Stimulated activated CD8-positive, alpha-beta memory T cell treated with anti-CD3 and anti-CD28 coated beads, Interleukin-2, amount 100 ng/mL, for 48 hours (primary cell): ENCODE results near the gene PRLHR.
A peak's percentile ranks its signal among the peaks of the same experiment; 100 is the strongest.

Experiments
- DNase-seq, 2 donors: peaks; one replicate each; pipeline ENCODE4 v3.0.0-alpha.2; 2020; ENCODE audit warnings: low read depth in 2 of 2

Gene PRLHR

DNA sequence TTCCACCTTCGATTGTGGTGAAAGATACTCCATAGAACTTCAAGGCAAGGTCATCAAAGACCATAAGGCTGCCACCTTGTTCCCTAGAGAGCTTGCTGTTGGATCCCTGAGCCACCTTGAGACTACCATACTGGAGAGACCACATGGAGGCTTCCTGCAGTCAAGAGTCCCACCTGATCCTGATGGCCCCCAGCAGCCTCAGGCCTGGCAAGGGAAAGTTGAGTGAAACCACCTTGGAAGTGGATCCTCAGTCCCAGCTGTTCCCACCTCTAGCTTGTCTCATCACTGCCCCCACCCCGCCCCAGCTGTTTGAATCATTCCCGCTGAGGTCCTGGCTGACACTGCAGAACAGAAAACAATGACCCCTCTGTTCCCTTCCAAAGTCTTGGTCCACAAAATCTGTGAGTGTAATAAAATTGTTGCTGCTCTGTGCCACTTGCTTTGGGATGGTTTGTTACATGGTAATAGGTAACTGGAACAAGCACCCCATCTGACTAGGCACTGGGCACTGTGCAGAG is 32.0 kb downstream of the PRLHR start:
- no peak for DNase-seq

DNA sequence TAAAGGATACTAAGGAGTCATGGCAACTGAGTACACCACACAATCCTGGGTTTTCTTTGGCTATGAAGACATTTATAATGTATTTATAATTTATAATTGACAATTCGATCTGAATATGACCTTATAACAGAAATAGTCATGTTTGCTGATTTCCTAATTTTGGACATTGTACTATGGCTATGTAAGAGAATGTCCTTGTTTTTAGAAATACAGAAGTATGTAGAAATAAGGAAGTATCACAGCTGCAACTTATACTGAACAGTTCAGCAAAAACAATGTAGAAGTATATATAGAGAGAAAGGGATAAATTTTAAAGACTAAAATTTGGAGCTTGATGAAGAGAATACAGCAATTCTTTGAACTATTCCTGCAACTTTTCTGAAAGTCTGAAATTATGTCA is 32.6 kb downstream of the PRLHR start:
- no peak for DNase-seq

DNA sequence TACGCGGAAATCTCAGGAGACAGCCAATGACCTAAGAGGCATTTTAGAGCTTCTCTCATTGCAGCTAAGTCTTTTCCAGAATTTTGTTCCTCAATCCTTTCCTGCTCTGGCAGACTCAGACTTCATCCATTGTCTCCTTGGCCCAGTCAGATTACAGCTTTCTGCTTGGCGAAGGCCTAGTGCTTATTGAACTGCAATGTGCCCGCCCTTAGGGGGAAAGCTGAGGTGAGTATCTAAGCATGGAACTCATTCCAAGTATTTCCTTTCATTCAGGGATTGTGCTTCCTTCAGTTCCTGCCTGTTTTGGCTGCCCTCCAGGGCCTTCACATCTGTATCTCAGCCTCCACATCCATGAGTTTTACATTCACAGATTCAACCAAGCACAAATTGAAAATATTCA is 37.5 kb downstream of the PRLHR start:
- DNase-seq, result no peak

DNA sequence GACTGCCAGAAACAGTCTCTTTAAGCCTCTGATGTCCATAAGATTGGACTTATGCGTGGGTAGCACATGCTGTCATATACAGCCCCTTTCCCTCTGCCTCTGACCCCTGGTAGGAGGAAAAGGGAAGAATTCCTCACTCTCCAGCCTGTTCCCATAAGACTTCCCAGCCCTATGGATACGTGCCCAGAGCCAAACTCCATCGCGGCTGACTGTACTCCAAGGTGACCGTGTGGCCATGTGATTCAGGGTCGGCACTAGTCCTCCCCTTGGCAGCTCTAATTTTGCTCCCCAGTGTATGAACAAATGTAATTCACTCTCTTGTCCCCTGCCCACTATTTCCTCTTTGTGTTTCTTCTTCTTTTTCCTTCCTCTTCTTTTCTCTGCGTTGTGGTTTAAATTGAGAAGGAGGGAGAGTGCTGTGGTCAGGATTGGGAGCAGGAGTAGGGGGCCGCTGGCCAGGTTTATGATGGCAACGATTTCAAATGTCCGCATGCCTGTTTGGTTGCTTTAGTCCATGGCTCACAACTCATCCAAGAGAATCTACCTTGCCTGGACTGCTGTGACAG is 43.8 kb downstream of the PRLHR start:
- no peak for DNase-seq

DNA sequence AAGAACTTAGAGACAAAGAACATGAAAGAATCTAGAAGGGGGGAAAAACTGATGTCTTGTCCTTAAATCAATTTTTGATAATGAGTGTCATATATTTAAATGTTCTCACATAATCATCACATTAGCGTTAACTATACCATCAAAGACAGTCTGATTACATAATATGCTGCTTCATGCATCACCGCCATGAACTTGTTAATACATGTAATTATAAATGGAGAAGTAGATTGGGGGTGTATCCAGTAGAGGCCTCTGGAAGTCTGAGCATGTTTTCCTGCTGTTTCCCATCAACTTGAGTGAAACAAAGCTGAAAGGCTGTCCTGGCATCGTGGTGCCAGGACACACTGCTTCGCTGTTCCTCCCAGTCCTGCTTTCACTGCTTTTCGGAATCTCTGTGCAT is 48.2 kb downstream of the PRLHR start:
- DNase-seq, result no peak

DNA sequence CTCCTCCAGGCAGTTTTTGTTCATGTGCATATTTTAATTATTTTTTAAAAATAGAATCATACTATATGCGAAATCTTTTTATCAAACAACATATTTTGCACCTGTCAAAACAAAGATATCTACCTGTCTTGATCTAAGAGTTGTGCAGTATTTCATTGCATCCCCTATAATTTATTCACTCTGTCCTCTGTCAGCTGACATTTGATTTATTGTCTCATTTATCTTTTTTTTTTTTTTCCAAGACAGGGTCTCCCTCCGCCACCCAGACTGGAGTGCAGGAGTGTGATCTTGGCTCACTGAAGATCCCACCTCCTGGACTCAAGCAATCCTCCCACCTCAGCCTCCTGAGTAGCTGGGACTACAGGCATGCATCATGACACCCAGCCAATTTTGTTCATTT is 49.0 kb downstream of the PRLHR start:
- DNase-seq, result no peak

DNA sequence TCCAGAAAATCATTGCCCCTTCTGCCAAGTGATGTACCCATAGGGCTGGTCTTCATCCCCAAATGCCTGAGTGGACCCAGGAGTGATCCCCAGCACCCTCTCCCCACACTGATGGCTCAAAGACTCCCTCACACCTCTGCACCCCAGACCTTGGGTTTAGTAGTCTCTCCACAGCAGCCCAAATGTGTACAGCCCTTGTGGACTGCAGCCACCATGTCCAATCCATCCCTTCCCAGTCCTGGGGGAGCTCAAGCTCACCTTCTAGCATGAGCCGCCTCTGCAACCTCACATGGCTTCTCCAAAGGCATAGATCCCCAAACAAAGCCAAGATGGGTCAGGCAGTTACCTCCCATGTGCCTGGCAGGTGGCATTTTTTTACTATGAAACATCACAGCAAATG is 50.1 kb downstream of the PRLHR start:
- DNase-seq, result no peak

DNA sequence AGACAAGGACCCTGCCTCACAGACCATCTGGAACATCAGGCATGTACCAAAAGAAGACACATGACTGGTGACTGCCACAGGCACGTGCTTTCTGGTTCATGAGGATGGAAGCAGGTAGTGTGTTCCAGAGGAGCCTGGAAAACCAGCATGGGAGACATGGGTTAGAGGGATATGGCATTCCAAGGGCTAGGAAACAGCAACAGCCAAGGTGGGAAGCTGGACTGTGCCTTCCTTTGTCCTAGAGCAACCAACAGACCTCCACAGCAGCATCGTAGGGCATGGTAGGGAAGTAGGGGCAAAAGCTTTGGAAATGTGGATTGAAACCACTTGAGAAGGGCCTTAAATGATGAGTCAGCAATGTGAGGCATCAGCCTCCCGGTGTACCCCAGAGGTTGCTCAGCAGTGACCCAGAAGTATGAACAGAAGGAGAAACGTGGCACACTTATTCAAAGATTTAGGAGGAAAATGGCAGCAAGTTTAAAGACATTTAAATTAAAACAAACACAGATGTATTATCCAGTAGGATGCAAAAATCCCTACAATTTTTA is 51.0 kb downstream of the PRLHR start:
- no peak for DNase-seq

DNA sequence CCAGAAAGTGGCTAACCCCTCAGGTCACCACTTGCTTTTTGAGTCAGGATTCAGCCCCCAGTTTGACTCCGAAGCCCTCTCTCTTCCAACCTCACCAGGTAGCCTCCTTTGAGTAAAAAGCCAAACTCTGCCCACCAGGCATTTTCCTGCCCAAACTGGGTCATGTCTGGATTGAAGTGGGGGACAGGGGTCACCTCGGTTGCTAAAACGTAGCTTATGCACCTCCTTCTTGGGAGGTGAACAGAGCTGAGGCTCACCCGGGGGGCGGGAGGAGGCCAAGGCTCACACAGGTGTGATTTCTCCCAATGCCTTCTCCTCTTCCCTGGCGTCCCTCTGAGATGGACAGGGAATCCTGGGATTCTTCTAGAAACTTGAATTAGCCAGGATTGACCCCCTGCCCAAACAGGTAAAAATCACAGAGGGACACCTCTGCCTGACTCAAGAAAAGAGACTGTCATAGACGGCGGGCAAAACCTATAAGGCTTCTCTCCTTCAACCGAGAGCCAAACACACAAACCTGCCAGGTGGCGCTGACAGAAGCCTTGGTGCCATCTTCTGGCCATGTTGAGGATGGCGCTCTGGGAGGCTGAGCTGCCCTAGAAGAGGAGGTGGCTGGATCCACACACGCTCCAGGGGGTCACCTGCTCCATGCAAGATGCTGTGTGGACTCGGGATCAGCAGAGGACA is 51.6 kb downstream of the PRLHR start:
- DNase-seq, result peak; percentile 7 to 21

DNA sequence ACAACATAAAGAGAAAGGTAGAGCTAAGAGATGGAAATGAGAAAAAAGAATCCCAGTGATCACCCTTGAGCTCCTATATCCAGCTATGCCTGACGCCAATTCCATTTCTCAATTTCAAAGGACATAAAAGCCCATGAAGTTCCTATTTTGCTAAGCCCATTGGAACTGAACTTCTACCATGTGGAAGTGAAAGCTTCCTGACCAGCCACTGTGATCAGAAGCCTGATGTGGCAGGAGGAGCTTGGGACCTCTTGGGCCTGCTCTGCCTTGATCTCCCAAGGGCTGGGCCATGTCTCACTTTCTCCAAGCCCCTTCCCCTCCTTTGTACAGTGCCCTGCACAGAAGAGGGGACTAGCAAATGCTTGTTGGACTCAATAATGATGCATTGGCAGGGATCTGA is 52.7 kb downstream of the PRLHR start:
- no peak for DNase-seq

DNA sequence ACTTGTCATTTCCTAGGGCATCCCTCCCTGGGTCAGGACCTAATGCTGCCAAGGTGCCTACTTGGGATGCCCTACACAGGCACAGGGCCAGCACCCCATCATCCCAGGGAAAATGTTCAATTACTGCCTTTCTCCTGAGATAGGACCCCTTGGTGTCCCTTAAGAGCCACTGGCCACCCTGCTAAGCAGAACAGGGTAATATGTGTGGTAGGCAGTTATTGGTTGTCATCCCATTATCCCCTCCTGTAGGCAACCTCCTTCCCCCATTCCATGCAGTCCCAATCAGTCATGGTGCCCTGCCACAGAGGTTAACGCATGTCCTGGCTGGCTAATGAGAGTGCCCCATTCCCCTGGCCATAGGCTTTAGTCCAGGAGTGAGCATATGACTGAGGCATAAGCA is 53.2 kb downstream of the PRLHR start:
- DNase-seq, result no peak

DNA sequence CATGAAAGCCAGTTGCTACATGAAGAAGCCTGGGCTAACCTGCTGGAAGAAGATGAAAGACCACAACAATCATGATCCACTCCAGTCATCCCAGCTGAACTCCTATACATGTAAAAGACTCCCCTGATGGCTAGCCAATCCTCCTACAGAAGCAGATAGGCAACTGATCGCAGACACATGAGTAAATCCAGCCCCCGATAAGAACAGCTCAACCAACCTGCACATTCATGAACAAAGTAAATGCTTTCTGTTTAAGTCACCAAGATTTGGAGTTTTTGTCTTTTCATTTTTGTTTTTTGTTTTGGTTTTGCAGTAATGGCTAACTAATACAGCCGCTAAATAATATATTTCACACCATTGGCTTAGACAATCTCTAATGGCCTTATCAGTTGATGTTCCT is 53.7 kb downstream of the PRLHR start:
- DNase-seq, result no peak
